Measurements from ENCODE around the gene H3-3A. TPM values are rescaled to one million over a fixed set of nuclear protein-coding genes. Genes with fewer than 3 reads are reported as not detected.
A peak's percentile ranks its signal among the peaks of the same experiment; 100 is the strongest.

Gene H3-3A
- total RNA-seq, 1 donor from 2014 or later, result 1,150 TPM

DNA sequence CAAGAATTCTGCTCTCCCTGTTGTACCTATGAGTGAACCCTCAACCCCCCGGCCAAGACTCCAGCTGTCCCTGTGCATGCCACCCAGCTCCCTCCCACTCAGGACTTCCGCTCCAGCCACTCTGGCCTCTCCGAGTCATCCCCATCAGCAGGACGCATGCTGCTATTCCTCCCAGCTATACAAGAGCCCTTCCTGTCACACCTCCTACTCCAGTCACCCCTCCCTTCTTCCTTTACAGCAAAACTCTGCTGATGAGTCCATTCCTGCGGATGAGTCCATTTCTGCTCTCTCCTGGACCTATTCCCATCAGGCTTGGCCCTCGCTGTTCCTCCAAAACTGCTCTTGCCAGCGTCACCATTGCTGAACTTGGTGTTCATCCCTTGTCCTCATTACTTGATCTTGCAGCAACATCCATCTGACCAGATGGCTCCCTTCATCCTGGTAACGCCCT, 42.2 kb downstream of the H3-3A start:
- no peak overlapping the region for H3K27ac Mint-ChIP-seq (ENCODE audit: unreplicated experiment)
- TF ChIP-seq, protein P1, sequence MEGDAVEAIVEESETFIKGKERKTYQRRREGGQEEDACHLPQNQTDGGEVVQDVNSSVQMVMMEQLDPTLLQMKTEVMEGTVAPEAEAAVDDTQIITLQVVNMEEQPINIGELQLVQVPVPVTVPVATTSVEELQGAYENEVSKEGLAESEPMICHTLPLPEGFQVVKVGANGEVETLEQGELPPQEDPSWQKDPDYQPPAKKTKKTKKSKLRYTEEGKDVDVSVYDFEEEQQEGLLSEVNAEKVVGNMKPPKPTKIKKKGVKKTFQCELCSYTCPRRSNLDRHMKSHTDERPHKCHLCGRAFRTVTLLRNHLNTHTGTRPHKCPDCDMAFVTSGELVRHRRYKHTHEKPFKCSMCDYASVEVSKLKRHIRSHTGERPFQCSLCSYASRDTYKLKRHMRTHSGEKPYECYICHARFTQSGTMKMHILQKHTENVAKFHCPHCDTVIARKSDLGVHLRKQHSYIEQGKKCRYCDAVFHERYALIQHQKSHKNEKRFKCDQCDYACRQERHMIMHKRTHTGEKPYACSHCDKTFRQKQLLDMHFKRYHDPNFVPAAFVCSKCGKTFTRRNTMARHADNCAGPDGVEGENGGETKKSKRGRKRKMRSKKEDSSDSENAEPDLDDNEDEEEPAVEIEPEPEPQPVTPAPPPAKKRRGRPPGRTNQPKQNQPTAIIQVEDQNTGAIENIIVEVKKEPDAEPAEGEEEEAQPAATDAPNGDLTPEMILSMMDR (IDR thresholded peaks at IDR 0.05; ENCODE audit: partially characterized antibody, unreplicated experiment), result no peak
- peaks cover 6% of the 10 kb centered on the region for H3K27me3 Mint-ChIP-seq (ENCODE audit: unreplicated experiment)
- H3K9me3 Mint-ChIP-seq (ENCODE audit: unreplicated experiment), result peaks cover 9% of the 10 kb centered on the region
- peaks cover 5% of the 10 kb centered on the region for H3K36me3 Mint-ChIP-seq (ENCODE audit: unreplicated experiment)
- peaks cover 25% of the 10 kb centered on the region for H3K4me1 Mint-ChIP-seq (ENCODE audit: low read depth, unreplicated experiment)
- no peak for DNase-seq
- no peak overlapping the region for H3K4me3 Mint-ChIP-seq (ENCODE audit: unreplicated experiment)

DNA sequence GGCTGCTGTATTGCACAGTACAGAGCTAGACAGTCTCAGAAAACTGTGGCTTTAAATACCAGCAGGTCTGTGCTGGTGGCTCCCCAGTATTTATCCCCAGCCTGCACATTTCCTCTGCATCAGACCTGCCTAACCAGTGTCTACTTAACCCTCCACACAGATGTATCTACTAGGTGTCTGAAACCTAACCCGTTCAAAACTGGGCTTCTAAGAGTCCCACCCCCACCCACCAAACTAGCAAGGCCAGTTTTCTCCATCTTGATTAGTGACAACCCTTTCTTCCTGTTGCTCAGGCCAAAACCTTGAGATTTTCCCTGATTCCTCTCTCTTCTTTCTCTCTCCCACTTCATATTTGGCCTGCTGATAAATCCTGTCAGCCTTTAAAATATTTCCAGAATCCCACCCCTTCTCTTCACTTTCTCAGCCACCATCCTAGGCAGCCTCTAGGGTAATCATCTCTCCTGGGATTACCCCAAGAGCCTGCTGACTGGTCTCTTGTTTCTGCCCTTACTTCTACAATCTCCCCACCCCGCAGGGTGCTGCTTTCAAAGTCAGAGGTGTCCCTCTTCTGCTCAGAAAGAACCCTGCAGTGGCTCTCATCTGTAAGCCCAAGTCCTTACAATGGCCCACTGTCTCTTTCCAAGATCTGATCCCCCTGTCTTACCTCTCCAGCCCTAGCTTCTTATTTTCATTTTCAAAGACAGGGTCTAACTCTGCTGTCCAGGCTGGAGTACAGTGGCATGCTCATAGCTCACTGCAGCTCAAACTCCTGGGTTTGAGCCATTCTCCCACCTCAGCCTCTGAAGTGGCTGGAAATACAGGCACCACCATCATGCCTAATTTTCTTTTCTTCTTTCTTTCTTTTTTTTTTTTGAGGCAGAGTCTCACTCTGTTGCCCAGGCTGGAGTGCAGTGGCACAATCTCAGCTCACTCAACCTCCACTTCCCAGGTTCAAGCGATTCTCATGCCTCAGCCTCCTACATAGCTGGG, 45.2 kb downstream of the H3-3A start:
- peaks cover 10% of the 10 kb centered on the region for H3K27me3 Mint-ChIP-seq (ENCODE audit: unreplicated experiment)
- H3K9me3 Mint-ChIP-seq (ENCODE audit: unreplicated experiment), result peaks cover 14% of the 10 kb centered on the region
- peak overlapping the region; percentile 28 for H3K4me3 Mint-ChIP-seq (ENCODE audit: unreplicated experiment)
- H3K36me3 Mint-ChIP-seq (ENCODE audit: unreplicated experiment), result peaks cover 5% of the 10 kb centered on the region
- TF ChIP-seq, protein P1 (IDR thresholded peaks at IDR 0.05; ENCODE audit: partially characterized antibody, unreplicated experiment), result no peak
- H3K4me1 Mint-ChIP-seq (ENCODE audit: low read depth, unreplicated experiment), result peaks cover 33% of the 10 kb centered on the region
- DNase-seq, result no peak
- H3K27ac Mint-ChIP-seq (ENCODE audit: unreplicated experiment), result no peak overlapping the region

DNA sequence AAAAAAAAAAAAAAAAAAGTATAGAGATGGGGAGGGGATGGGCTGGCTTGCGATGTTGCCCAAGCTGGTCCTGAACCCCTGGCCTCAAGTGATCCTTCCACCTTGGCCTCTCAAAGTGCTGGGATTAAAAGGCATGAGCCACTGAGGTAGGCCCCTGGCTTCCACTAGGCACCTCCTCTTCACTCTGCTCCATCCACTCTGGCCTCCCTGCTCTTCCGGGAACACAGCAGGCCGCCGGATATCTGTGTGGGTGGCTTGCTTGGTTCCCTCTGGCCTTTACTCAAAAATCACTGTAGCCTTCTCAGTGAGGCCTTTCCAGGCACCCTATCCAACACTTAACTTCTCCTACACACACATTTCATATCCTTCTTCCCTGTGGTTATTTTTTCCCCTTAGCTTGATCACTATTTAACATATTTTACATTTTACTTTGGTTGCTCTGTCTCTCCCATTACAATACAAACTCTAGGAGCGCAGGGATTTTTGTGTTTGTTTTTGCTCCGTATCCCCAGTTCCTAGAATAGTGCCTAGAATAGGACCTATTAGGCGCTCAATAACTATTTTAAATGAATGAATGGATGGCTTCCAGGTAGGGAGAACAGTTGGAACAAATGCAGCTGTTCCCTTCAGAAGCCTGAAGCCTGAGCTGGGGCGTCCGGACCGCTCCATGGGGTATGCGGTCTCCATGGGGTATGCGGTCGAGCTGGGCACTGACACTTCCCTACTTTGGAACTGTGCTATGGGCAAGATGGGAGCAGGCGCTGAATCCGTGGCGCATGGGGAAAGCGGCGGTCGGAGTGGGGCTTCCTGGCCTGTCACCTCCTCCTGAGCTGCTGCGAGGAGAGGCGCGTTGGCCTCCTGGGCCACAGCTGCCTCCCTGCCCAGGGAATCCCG, 46.7 kb downstream of the H3-3A start:
- DNase-seq, result no peak

GRCh38 chr1:226109829-226110248, 47.3 kb downstream of the H3-3A start:
- TF ChIP-seq, protein P1 (IDR thresholded peaks at IDR 0.05; ENCODE audit: partially characterized antibody, unreplicated experiment), result no peak
- H3K4me3 Mint-ChIP-seq (ENCODE audit: unreplicated experiment), result peak overlapping the region; percentile 93
- peaks cover 10% of the 10 kb centered on the region for H3K27me3 Mint-ChIP-seq (ENCODE audit: unreplicated experiment)
- H3K4me1 Mint-ChIP-seq (ENCODE audit: low read depth, unreplicated experiment), result peaks cover 29% of the 10 kb centered on the region
- peak overlapping the region; percentile 98 for H3K27ac Mint-ChIP-seq (ENCODE audit: unreplicated experiment)
- peaks cover 4% of the 10 kb centered on the region for H3K36me3 Mint-ChIP-seq (ENCODE audit: unreplicated experiment)
- DNase-seq, result peak; percentile 83
- H3K9me3 Mint-ChIP-seq (ENCODE audit: unreplicated experiment), result peaks cover 14% of the 10 kb centered on the region

More for the DNA sequence above, 46.7 kb downstream of the H3-3A start:
- Mint-ChIP-seq H3K36me3 (ENCODE audit: unreplicated experiment) (peaks cover 5% of the 10 kb centered on the region), H3K27me3 (ENCODE audit: unreplicated experiment) (peaks cover 10% of the 10 kb centered on the region), H3K9me3 (ENCODE audit: unreplicated experiment) (peaks cover 14% of the 10 kb centered on the region), H3K4me3 (ENCODE audit: unreplicated experiment) (peak overlapping the region; percentile 93), H3K27ac (ENCODE audit: unreplicated experiment) (peak overlapping the region; percentile 98), H3K4me1 (ENCODE audit: low read depth, unreplicated experiment) (peaks cover 33% of the 10 kb centered on the region)
- TF ChIP-seq, protein P1 (IDR thresholded peaks at IDR 0.05; ENCODE audit: partially characterized antibody, unreplicated experiment), result no peak

All from glutamatergic neuron (in vitro differentiated cells).